Activated T-cell treated with anti-CD3 and anti-CD28 coated beads for 4 hours (primary cell): ENCODE data around the gene KCND2.

ENCODE experiments used
- DNase-seq: peaks from one replicate; pipeline ENCODE4 v3.0.0-alpha.2; 2020

The KCND2 gene

DNA sequence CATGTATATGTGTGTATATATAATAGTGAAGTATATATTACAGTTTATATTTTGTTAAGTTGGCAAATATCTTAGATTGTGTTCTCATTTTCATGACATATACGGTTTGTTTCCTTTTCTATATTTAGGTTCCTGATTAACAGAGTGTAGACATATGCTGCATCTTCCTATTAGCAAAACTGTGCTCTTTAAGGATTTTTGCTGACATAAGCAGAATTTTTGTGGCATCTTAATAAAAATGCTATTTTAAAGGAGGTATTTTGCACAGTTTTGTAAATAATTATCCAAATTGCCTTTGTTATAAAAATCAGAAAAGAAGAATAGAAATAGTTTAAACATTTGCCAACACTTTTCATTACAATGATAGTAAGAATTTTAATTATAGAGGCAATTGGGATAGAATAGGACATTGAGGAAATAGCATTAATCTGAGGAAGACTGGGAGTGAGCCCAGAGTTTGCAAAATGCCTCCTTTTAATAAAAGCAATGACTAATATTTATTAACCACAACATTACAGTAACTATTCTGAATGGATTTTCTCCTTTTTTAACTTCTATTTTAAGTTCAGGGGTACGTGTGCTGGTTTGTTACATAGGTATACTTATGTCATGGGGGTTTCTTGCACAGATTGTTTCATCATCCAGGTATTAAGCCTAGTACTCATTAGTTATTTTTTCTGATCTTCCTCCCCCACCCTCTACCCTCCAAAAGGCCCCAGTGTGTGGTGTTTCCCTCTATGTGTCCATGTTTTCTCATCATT, 38.2 kb downstream of the KCND2 start:
- no peak for DNase-seq

DNA sequence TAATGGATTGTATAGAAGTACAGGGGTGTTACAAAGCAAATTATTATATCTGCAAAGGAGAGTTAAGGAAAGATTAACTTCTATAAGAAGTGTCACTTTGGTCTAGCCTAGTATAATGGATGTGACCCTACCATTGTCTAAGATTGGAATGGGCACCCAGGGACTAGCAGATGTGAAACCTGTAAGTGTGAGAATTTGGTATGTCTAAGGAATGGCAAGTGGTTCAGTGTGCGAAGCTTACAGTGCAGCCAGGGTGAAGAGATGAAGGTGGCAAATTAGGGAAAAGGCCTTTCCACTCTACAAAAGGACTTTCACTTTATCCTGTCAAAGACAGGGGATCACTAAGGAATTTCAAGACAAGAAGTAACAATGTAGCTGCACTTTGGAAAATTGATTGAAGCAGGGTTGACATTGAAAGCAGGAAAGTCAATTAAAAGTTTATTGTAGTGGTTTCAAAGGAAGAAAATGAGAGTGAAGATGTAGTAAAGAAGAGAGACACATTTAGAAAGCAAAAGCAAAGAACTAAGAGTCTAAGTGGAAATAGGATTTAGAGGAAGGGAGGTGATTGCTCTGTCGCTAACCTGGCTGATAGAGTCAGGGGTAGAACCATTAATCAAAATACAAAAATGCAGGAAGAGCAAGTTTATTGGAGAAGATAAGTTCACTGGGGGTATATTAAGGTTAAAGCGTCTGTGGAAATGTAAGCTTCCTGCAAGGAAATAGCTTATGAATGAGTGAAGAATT, 47.4 kb downstream of the KCND2 start:
- no peak for DNase-seq

DNA sequence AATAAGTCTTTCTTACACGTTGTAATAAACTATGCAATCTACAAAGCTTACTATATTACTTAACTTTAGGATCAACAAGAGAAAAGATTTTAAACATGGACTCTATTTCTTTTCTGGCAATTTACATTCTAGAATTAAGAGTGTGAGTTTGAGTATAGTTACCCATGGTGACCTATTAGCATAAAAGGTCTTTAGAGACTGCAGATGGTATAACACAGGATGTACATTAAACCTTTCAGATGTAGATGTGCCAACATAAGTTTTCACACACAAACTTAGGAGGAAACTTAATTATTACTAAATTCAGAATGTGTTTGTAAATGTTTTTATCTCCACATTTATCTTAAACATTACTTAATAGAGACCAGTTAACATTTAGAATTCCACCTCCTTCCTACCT, 54.1 kb downstream of the KCND2 start:
- DNase-seq = no peak

DNA sequence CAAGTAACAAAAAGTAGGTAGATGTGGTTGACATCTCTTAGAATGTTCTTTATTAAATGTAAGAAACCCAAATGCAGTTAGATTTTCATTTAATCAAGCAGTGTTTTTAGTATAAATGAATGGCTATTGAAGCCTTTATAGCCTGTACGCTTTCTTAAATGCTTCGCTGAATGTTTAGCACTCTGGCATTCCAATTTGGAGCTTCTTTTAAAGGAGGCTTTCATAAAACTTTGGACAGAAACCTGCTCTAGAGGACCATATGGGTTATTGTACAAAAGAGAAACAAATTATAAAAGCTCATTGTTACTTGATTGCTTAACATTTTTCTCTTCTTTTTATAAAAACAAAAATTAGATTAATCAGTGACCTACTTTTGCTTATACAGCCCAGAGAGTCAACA, 59.5 kb downstream of the KCND2 start:
- DNase-seq = no peak

DNA sequence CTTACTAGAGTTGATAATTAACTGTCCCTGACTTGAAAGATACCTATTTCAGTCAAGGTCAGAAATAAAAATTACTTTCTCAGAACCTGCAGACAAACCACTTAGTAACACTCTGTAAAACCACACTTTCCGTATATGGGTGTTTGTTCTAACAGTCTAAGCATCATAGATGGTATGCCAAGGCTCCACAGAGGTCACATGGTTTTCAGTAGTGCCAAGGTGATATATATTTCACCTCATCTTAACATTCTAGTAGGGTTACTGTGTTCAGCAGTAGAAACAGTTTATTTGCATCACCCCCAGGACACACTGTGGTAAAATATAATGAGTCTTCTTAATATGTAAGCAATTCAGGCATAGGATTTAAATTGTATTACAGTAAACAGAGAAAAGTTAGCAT, 61.5 kb downstream of the KCND2 start:
- DNase-seq = no peak

DNA sequence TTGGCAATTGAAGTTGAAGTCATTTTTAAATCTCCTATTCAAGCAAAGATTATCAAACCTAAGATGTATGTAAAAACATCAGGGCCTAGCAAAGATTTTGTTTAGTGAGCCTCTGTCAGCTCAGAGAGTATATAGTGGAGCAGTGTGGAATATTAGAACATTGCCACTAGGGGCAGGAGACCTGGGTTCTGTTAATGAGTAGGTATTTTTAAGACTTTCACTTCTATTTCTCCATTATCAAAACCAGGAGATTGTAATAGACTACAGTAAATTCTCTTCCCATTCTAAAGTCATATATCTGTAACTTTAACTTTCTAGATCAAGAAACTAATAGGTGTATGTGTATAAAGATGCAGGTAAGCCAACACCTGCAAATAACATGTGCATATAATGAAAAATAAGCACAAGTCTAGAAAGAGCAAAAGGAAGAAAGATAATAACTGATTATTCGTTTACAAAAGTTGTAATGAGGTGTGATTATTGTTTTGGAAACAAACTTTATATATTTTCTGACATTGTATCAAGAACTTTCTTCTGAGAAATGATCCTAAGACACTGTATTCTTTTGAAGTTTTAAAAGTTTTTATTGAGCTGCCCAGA, 64.4 kb downstream of the KCND2 start:
- DNase-seq = no peak

DNA sequence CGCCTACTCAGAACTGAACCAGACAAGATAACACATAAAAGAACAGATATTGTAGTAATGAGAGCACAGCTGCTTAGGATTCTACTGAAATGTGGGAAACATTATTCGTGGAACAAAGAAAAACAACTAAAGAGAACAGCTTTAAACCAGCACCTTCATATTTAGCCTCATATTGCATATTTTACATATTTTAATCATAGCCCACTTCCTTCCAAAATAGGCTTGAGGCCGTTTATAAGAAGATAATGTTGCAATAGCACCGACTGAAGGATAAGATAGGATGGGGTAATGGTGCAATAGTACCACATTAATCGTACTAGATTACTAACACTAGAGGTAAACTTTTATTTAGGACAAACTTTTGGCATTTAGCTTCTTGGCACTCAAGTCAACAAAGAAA, 71.3 kb downstream of the KCND2 start:
- no peak for DNase-seq

DNA sequence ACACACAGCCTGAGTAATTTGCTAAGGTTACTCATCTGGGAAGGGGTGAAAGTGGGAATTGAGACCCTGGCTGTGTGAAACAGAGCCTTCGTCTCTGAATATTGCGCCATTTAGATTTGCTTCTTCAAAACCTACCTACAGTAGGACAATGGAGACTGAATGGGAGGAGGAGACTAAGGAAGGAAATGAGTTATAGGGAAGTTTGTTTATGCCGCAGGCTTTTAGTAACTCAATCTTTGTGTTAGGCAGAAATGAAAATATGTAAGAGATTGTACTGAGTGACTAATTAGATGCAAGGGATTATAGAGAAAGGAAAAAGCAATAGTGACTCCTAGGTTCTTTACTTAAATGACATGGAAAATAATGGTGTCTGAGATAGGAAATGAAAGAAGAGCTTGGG, 80.2 kb downstream of the KCND2 start:
- no peak for DNase-seq

DNA sequence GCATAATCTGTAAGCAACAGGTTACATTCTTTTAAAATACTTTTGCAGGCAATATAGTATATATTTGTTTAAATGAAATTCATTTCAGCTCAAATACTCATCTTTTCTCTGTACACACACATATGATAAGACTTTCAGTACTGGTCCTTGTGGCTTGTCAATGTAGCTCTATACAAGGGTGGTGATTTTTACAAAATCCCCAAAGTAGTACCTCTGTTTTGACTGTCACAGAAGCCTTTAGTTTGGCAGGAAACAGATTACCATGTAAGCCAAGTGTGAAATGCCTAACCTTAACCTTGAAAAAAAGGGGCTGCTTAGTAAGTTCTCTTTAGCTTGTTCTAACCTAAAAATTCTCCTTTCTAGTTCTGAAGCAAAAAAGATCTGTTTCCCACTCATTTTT, 87.9 kb downstream of the KCND2 start:
- no peak for DNase-seq

DNA sequence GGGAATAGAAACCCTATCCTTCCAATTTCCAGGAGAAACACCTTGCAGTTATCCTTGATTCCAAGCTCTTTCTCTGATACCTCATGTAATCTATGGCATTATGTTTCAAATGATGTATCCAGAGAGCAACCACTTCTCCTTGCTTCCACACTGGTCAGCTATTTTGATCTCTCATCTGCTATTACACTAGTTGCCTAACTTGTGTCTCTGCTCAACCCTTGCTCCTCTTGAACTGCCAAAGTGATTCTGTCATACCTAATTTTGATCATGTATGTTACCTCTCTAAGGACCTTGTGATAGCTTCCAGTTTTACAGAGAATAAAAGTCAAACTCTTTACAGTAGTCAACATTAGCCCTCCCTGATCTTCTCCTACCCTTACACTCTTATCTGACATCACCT, 90.4 kb downstream of the KCND2 start:
- DNase-seq = no peak

DNA sequence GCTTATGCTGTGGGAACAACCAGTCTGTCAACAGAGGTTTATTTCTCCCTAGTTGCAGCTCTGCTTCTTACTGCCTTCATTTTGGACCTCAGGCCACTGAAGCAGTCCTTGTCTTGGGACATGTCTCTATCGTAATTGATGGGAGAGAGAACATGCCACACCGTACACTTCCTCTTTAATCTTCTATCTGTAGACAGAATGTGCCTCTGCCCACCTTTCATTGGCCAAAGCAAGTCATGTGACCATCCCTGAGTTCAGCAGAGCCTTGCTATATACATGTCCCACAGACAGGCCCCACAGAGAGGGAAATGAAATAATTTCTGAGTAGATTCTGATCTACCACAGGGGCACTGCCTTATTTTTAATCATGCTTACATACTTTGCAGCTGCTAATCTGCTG, 98.0 kb downstream of the KCND2 start:
- DNase-seq = no peak

DNA sequence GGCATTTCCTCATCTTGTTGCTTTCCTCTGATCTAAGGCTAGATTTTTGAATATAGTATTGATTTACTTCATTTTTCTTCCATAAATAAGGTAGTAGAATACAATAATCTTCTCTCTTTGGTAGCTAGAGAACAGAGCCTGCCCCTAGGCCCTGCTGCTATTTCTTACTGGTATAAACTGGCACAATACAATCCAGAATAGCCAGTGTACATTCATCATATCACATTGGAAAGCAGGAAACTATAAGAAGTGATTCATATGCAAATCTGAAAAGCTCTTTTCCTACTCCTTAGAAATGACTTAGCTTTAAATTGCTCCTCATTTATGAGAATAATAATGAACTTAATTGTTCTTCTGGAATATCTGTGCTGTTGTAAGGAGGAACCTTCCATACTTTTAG, 100.2 kb downstream of the KCND2 start:
- no peak for DNase-seq

DNA sequence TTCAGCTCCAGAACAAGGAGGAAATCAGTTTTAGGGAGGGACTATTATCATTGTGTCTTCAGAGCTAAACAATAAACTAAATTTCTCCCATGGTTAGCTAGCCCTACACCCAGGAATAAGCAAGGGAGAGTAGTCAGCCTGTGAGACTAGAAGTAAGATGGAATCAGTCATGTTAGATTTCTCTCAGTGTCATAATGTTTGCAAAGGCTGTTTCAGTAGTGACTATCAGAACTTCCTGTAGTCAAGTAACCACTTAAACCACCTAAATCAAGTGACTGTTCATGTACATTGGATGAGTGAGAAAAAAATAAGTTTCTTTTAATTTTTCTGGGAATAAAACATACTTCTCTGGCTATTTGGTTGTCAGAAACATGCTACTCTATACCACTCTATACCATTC, 121.6 kb downstream of the KCND2 start:
- no peak for DNase-seq

DNA sequence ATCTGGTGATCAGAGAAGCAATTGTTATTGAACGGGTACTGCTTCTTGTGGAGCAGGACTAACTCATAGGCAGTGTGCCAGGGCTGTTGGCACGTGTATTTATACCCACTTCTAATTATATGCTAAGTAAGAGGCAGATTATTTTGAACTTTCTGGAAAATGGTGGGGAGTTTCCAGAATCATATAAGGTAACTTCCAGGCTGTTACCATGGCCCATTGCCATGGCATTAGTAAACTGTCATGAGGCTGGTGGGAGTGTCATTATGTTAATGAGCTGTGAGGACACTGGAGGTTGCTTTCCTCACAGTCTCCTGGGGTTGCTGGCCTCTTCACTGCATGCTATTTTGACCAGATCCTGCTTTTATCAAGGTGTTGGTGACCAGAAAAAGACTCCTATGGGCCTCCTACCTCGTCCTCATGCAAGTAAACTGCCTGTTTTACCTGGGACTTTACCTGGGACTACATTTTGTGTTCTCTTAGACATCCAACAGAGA, 122.6 kb downstream of the KCND2 start:
- no peak for DNase-seq

DNA sequence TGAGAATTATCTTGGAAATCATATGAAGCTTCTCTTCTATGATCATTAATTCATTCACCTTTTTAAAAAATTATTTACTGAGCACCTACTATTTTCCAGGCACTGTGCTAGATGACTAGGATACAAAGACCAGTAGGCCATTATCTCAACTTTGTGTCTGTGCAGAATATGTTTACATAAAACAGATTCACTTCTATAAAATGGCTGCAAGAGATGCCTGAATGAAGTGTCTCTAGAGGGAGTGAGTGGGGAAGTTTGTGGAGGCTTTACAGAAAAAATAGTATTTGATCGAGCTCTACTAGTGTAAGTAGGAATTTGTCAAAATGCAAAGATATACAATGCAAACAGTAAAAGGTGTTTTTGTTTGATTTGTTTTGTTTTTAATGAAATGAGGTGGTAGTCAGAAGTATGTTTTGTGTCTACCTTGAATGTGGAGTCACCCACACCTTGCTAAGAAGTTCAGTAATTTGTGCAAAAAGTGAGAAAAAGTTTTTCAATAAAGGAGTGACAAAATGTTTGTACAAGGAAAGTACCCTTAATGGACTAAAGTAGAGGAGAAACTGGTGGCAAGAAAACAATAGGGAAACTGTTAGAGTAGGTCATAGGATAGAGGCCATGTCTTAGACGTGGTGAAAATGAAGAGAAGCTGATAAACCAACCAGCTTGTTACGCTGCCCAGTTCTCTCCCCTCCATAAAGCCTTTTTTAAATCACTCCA, 125.5 kb downstream of the KCND2 start:
- no peak for DNase-seq

DNA sequence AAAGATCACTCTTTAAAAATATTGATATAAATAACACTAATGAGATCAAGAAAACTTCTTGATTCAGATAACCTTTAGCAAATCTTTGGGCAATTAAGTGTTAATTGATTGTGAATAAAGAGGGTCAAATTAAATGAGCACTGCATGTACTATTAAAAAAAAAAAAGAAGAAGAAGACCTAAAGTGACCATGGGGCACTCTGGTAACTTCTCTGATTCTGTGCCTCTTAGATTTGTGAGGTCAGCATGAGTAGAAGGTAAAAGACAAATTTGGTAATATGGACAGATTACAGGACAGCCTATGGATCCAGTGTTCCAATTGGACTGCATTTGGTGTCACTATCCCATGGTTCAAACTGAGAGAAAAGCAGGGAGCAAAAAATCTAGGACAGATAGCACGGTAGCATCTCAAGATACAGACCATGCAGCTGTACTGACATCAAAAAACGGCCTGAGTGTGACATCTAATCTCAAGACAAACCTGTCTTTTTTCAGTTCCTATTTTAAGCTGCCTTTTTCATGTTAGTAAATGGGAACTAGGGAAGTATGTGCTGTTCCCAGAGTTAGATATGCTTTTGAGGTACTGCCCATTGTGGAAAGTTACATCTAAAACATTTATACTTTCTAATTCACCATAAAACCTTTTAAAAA, 128.0 kb downstream of the KCND2 start:
- no peak for DNase-seq

DNA sequence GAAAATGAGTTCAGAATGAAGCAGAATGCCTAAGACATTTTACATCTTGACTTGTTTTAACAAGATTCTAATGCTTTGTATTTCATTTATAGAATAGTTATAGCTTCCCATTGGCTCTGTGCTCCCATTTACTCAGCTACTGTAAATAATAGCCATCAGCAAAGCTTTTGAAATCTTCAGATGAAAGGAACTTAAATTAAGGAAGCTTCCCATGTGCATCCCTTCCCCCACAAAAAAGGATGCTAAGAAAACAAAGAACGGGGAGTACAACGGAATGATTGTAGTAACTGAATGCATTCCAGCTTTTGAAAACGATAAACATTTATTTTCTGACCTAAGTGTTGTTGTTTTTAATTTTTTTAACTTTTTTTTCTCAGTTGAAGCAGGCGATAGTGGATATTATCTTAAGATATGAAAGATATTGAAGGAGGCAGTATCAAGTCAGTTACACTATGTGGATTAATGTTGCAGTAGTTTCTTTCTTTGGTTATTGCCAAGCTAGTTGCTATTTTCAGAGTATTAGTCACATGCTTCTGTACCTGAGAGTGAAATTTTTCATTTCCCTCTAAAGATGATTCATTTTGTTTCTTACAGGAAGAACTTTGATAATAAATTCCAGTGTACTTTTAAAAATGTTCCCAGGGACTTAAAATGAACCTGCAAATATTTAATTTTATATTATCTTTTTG, 129.2 kb downstream of the KCND2 start:
- no peak for DNase-seq

DNA sequence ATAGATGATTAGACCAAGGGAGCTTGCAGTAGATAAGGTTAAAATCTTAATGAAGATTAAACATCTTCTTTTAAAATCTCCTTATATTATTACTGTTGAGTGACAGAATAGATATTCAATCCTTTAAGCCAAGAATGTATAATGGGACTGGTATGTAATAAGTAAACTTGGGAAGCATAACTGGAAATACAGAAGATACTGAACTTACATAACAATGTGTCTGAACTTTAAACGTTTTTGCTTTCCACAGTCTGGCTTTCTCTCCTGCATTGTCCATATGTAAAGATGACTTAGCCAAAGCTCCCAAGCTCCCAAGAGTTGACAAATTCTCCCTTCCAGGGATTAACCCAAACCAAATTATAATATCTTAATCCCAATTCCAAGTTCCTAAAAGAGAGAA, 129.8 kb downstream of the KCND2 start:
- no peak for DNase-seq

DNA sequence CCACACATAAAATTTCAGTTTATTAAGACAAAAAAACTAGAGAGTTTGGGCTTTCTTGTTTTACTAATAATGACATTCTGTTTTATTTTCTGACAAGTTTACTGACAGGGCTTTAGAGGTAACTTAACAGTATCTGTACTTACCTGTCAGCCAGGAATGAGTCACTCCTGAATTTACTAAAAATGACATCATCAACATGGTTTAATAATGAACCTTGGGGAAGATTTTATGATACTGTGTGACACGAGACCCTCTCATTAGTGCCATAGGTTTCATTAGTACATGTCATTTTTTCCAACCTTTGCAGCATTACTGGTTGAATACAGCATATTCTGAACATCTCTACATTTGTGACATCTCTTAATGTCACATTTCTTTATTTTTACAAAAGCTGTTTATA, 131.1 kb downstream of the KCND2 start:
- no peak for DNase-seq

DNA sequence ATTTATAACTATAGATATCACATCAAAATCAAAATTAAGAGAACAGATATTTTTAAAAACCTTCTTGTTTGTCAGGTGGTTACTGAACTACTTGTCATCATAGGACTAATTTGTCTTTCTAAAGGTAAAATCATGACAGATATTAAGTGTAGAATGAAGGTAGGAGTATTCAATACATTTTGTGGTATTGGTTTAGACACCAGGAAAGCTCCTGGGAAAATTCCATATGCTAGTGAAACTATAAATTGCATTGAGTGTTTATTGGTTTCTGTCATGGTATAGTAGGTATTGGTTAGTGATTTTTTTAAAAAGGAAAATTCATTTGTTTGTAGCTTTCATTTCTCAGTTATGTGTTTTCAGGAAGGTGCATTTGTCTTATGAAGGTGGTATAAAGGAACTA, 132.7 kb downstream of the KCND2 start:
- no peak for DNase-seq

DNA sequence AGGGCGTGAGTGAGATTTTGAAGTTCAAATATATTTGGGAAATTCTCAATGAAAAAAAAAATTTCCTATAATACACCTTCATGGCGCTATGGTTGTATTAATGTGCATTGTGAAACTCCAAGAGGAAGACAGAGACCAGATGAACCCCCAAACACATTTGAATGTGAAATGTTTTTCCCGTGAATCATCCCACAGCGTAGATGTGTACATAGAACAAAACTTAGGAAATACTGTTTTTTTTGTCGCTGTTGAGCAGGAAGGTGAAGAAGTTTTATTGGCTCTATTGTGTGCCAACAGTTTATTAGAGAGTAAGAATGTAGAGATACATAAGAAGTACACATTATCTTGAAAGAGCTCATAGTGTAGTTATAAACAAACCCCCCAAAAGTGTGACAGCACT, 134.0 kb downstream of the KCND2 start:
- DNase-seq = no peak
